ENCODE measurements around the gene NYNRIN.

Gene NYNRIN

GRCh38 chr14:24395609-24396582 is 2.9 kb upstream of the NYNRIN start:
- DNase-seq: no peak

DNA sequence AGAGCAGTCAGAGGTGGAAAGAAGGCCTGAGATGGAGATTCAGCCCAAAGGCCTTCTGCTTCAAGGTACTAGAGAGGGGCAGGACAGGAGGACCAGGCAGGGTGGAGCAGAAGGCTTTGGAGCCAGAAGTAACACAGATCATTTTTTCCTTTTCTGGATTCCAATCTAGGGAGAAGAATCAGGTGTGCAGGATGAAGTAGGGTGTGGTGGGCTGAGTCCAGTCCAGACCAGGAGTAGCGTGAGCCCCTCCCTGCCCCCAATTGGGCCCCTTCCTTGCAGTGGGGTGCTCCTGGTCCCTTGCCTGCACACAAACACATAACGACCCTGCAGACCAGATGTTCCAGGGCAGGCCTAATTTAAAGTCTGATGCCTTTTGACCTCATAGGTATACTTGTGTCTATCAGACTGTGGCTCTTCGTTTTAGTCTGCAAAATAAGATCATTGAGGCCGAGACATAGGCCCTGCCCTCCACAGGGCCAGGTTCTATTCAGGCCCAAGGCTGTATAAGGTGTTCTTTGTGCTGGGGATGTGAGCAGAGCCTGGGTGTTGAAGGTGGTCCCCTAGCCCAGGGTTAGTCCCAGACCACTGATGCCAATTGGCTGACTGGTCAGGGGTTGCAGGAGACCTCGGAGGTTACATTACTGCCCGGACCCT is 1.0 kb upstream of the NYNRIN start:
- no peak for DNase-seq

DNA sequence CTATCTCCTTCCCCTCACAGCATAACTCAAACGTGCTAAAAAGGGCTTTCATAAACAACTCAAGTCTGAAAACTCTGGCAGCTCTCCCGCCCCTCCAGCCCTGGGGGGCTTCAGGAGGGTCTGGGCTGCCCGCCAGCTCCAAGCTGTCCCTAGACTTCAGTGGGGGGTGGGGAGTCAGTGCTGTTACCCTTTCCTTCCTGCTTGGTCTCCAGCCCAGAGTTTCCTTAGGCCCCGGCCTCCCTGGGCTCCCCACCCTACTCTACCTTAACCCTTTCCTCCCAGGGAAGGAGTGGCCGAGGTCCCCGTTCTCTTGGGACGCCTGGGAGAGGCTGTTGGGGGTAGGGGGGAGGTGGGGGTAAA is 530 bp upstream of the NYNRIN start:
- peak in 1 of 2 experiments; percentile 63 for DNase-seq

- no peak for DNase-seq
Observed at GRCh38 chr14:24399447-24399822, 632 bp downstream of the NYNRIN start.

DNA sequence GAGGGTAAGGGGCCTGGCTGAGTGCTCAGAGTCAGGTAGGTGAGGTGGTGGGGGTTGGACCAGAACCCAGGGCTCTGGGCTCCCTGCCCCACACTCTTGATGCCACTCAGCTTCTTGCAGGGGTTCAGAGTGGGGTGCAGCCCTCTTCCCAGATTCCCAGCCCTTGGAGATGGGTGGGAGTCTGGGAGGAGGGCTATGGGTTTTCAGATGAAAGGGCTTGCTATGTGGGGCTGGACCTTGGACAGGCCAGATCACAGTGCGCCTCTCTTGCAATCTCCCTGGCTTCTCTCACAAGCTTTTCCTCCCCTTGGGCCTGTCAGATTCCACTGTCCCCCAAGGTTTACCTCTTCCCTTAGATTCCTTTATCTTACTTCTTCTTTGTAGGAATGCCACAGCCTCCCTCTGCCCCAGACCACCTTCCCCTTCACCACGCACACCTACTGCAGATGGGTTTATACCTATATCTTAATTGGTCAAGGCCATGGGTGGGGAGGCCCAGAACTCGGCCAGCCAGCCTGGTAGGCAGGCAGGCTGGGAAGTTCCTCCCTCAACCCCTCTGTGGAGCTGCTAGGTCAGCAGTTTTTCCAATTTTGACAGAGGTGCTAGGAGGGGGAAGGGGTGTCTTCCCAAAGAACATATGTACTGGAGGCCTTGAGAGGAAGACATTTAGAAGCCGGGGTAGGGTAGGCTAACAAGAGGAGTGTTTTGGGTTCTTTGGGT is 1.4 kb downstream of the NYNRIN start:
- no peak for DNase-seq

DNA sequence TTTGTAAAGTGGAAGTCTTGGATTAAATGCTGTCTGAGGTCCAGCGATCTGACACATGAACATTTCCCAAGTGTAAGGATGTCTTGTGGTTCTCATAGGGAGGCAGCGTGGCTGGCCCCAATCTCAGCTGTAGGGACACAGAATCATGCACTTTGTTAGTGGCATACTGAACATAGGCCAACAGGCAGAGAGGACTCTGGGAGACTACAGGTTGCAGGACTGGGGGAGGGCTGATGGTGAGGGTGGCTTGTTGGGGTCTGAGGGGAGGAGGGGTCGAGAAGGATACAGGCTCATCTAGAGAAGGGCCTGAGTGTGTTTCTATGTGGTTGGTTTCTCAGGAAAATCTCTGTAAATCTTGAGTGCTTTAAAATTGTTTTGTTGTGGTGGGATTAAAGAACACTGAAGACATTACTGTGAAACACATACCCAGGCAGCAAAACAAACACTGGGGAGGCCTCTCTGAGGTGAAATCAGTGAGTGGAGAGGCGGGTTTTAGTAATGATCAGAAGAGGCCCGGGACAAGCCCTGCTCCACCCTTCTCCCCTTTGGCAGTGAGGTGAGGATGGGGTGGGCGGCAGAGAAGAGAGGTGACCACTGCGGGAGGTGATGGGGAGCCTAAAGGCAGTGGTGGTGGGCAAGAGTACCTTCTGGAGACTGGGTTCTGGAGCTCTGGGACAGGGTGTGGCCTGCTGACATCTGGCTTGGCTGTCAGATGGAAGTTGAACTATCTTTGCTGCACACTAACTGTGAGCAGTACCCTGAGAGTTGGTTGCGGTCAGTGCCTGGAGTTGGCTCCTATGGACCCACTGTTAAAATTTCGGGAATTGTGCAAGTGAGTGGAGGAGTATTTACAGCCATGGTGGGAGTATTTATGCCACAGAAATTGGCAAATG is 3.3 kb downstream of the NYNRIN start:
- DNase-seq: no peak

DNA sequence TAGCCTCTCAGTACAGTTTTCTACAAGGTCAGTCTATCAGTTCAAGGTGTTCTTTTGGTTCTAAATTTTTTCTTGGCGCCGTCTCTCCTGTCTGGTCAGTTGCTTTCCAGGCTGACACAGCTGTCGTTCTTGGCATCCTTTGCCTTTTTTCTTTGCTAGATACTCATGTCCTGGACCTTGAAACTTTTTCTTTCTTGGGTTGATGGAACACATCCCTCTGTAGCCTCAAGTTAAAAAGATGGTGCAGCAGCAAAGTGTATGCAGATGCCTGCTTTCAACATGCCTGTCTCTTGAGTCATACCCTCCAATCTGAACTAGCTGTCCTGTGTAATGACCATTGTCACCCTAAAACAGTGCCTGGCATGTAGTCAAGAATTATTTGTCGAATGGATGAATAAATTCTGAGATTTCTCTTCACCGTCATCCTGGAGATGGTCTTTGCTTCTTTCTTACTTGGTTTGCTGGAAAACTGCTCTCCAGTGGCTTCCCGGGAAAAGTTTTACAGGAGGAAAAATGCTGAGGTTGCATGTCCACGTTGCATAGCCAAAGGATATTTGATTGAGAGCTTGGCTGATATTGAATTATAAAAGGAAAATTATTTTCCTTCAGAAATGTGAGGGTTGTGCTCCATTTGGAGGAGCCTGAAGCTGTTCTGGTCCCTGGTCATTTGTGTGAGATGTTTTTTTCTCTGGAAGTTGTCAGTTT is 4.6 kb downstream of the NYNRIN start:
- DNase-seq: no peak

GRCh38 chr14:24404814-24405213 is 6.0 kb downstream of the NYNRIN start:
- no peak for DNase-seq

GRCh38 chr14:24406416-24406815 is 7.6 kb downstream of the NYNRIN start:
- DNase-seq: no peak

DNA sequence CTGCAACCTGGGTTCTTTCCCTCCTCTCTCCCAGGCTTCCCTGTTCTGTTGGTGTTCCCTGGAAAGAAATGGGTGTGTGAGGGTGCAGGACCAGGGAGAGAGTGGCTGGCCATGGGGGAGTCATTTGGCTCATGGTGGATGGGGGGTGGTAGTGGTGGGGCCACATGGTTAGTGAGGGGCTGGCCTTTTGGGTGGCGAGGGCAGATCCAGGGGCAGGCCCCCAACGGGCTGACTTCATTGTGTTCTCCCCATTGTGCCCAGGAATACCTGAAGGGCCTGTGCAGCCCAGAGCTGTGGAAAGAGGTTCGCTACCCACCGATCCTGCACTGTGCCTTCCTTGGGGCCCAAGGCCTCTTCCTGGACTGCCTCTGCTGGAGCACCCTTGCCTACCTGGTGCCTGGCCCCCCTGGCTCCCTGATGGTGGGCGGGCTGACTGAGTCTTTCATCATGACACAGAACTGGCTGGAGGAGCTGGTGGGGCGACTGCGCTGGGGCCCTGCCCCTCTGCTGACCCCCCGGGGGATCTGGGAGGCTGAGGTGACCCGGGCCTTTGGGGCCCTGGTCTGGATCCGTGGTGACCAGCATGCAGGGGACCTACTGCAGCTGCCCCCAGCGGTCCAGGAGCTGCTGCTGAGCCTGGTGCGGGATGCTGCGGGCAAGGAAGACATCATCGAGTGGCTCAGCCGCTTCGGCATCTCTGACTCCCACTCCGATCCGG is 9.0 kb downstream of the NYNRIN start:
- DNase-seq: no peak

DNA sequence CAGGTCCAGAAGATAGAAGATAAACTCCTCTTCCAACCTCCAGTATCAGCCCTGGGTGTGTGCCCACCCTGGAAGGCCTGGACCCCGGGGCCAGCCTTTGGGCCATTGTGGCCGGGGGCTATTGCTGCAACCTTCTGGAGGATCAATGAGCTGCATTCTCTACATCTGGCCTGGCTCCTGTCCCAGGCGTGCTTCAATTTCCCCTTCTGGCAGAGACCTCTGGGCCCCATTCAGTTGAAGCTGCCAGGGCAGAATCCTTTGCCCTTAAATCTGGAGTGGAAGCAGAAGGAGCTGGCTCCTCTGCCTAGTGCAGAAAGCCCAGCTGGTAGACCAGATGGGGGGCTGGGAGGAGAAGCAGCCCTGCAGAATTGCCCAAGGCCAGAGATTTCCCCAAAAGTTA is 10.0 kb downstream of the NYNRIN start:
- DNase-seq: peak; percentile 74 to 94

DNA sequence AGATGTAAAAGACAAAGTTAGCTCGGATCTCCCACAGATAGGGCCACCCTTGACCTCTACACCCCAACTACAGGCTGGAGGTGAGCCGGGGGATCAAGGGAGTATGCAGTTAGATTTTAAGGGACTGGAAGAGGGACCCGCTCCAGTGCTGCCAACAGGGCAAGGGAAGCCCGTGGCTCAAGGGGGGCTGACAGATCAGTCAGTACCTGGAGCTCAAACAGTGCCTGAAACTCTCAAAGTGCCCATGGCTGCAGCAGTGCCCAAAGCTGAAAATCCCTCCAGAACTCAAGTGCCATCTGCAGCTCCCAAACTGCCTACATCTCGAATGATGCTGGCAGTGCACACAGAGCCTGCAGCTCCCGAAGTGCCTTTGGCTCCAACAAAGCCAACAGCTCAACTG is 10.4 kb downstream of the NYNRIN start:
- DNase-seq: peak; percentile 45 to 85

GRCh38 chr14:24409956-24410355 is 11.2 kb downstream of the NYNRIN start:
- DNase-seq: no peak

DNA sequence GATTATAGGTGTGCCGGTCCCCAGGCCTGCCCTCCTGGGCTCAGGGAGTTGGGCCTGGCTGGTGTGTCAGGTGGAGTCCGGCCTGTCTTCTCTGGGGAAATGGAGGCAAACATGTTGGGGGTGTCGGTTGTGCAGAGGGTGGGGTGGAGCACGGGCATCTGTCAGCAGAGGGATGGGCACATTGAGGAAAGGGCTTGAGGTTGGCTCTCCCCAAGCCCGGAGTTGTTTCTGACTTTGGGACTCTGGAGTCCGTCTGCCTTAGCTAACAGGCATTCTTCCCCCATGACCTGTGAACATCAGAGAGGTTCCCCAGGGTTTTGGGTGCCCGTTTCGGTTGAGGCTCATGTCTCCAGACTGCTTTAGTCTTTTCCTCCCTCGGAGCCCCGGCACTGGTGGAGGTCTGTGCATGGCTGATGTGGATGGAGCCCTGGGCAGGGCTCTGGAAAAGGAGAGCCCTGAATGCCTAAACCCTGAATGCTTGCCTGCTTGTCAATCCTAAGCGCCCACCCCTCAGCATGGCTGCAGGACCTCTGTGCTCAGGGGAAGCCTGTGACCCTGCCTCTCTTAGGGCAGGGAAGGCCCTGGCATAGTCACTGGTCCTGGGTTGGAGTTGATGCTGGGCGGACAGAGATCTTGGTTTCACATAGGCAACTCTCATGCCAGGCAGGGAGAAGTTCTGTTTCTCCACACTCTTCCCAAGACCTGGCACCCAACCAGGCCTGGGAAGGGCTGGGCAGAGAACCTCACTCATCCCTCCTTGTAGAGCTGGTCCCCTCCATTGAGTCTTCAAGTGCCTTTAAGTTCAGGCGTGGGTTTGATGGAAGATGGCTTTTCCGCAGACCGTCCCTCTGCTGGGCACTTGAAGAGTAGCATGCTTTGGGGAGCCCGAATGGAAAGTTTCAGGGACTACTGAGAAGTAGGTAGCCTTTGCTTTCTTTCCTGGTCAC is 12.9 kb downstream of the NYNRIN start:
- DNase-seq: peak in 1 of 2 experiments; percentile 43

DNA sequence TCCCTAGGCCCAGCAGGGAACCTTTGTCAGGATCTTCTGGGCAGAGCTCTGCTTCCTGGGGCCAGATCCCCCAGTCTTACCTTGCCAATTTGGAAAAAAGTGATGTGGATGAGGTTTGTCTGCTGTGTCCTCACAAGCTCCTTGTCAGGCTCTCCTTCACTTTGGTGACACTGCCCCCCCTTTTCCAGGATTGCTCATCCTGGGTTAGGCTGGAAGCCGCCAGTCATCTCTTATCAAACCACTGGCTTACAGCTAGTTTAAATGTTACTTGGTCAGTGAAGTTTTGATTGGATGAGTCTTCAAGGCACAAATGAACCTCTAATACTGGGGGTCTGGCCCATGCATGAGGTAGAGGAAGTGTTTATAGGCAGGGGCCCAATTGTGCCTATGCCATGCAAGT is 15.3 kb downstream of the NYNRIN start:
- DNase-seq: no peak

DNA sequence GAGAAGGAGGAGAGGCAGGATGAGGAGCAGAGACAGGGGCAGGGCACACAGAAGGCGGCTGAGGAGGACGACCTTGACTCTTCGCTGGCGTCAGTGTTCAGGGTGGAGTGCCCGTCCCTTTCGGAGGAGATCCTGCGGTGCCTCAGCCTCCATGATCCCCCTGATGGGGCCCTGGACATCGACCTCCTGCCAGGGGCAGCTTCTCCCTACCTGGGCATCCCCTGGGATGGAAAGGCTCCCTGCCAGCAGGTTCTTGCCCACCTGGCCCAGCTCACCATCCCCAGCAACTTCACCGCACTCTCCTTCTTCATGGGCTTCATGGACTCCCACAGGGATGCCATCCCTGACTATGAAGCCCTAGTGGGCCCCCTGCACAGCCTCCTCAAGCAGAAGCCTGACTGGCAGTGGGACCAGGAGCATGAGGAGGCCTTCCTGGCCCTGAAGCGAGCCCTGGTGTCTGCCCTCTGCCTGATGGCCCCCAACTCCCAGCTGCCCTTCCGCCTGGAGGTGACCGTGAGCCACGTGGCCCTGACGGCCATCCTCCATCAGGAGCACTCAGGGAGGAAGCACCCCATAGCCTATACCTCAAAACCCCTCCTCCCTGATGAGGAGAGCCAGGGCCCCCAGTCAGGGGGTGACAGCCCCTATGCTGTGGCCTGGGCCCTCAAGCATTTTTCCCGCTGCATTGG is 16.1 kb downstream of the NYNRIN start:
- no peak for DNase-seq

GRCh38 chr14:24415421-24416253 is 16.8 kb downstream of the NYNRIN start:
- DNase-seq: no peak

DNA sequence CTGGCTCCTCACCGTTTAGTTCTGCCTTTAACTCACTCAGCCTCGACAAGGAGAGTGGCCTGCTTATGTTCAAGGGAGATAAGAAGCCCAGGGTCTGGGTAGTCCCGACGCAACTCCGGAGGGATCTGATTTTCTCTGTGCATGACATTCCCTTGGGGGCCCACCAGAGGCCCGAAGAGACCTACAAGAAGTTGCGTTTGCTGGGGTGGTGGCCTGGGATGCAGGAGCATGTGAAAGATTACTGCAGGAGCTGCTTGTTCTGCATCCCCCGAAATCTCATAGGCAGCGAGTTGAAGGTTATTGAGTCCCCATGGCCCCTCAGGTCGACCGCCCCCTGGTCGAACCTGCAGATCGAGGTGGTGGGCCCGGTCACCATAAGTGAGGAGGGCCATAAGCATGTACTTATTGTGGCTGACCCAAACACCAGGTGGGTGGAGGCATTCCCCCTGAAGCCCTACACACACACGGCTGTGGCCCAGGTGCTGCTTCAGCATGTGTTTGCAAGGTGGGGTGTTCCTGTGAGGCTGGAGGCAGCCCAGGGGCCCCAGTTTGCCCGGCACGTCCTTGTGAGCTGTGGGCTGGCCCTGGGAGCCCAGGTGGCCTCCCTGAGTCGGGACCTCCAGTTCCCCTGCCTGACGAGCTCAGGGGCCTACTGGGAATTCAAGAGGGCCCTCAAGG is 17.6 kb downstream of the NYNRIN start:
- no peak for DNase-seq

Measured in NCI-H446 (cell line).